ENCODE results near the gene FAM161A.

Gene FAM161A

GRCh38 chr2:61785583-61785982, 68.3 kb downstream of the FAM161A start:
- DNase-seq (ENCODE audit: low read depth, low spot score) = no peak

GRCh38 chr2:61784643-61785042, 69.2 kb downstream of the FAM161A start:
- no peak for DNase-seq (ENCODE audit: low read depth, low spot score)

- DNase-seq (ENCODE audit: low read depth, low spot score) = no peak
Observed at GRCh38 chr2:61775956-61776570, 77.8 kb downstream of the FAM161A start.

Data from activated CD4-positive, CD25-positive, alpha-beta regulatory T cell treated with anti-CD3 and anti-CD28 coated beads, Interleukin-2, amount 50 U/mL, for 16 hours (primary cell).